H1 (cell line): ENCODE measurements around the gene ELMO1. TPM values are rescaled to one million over a fixed set of nuclear protein-coding genes. Genes with fewer than 3 reads are reported as not detected.

Experiments used
- CTCF ChIA-PET: fragments of 300-600 bp; sonication (Branson Sonifier 250); formaldehyde crosslinking; loops from one replicate; lab custom pipeline; 2021; ENCODE audit not compliant: partially characterized antibody; lab: Charles Lee
- POLR2A ChIA-PET: fragments of 300-600 bp; sonication (Branson Sonifier 250); formaldehyde crosslinking; loops from one replicate; lab custom pipeline; 2021; ENCODE audit warnings: inconsistent platforms; ENCODE audit not compliant: partially characterized antibody; lab: Charles Lee
- DNase-seq, 2 experiments: peaks; one replicate each; pipeline versions ENCODE4 v3.0.0 to v3.0.0-alpha.2; 2010 to 2022; ENCODE audit warnings: low spot score in 2 of 2, low read depth in 1 of 2, mixed read lengths in 1 of 2
- FAIRE-seq: peaks from 2 replicates; lab custom pipeline; 2011; peaks lifted over from hg19 to GRCh38; lab: Jason Lieb, UNC
- H2AFZ ChIP-seq: 2 replicates; pipeline ENCODE4 v1.8.1; 2012; ENCODE audit warnings: low read length, inconsistent platforms
- H2AK5ac ChIP-seq: 2 replicates; pipeline ENCODE4 v1.6.1; 2013; ENCODE audit warnings: low read depth, low read length
- H2BK120ac ChIP-seq: replicated peaks from 2 replicates; pipeline ENCODE3; 2013; ENCODE audit warnings: low read depth, low read length, inconsistent platforms
- H2BK12ac ChIP-seq: 2 replicates; pipeline ENCODE4 v1.6.1; 2013; ENCODE audit warnings: low read depth, low read length
- H2BK15ac ChIP-seq: 2 replicates; pipeline ENCODE4 v1.6.1; 2013; ENCODE audit warnings: low read length
- H2BK20ac ChIP-seq: 2 replicates; pipeline ENCODE4 v1.6.1; 2013; ENCODE audit warnings: low read length
- H2BK5ac ChIP-seq: 2 replicates; pipeline ENCODE4 v1.6.1; 2013; ENCODE audit warnings: low read depth, low read length
- H3K14ac ChIP-seq: 2 replicates; pipeline ENCODE4 v1.6.1; 2013; ENCODE audit warnings: inconsistent platforms; ENCODE audit not compliant: insufficient read length
- H3K18ac ChIP-seq: 2 replicates; pipeline ENCODE4 v1.6.1; 2013; ENCODE audit warnings: low read length; ENCODE audit errors: extremely low read depth
- H3K23ac ChIP-seq: 2 replicates; pipeline ENCODE4 v1.6.1; 2013; ENCODE audit warnings: inconsistent platforms; ENCODE audit not compliant: insufficient read length
- H3K23me2 ChIP-seq: 2 replicates; pipeline ENCODE4 v1.6.1; 2013; ENCODE audit warnings: low read depth, low read length
- H3K27ac ChIP-seq: 2 replicates; pipeline ENCODE4 v1.6.1; 2011; ENCODE audit warnings: low read depth, low read length, inconsistent platforms
- H3K27me3 ChIP-seq, 4 experiments: replicated peaks in 1 of 4; 1 replicate in 1 of 4; 2 replicates in 3 of 4; pipeline versions ENCODE4 v1.6.1 to v1.8.1; 2011 to 2013; ENCODE audit warnings: low read length in 3 of 4, mild to moderate bottlenecking in 3 of 4, inconsistent platforms in 2 of 4, mixed read lengths in 2 of 4, moderate library complexity in 1 of 4; ENCODE audit not compliant: control insufficient read depth in 3 of 4, insufficient read depth in 3 of 4; ENCODE audit errors: extremely low read depth in 1 of 4
- H3K36me3 ChIP-seq, 4 experiments: 2 replicates each; pipeline versions ENCODE4 v1.6.1 to v1.8.1; 2011 to 2013; ENCODE audit warnings: mild to moderate bottlenecking in 4 of 4, low read length in 3 of 4, moderate library complexity in 2 of 4, control low read depth in 1 of 4, inconsistent platforms in 1 of 4; ENCODE audit not compliant: insufficient read depth in 4 of 4, control insufficient read depth in 2 of 4
- H3K4ac ChIP-seq: replicated peaks from 2 replicates; pipeline ENCODE3; 2013; ENCODE audit warnings: low read length, low read depth, mixed read lengths, inconsistent platforms; ENCODE audit not compliant: insufficient read length
- H3K4me1 ChIP-seq, 4 experiments: replicated peaks in 1 of 4; 1 replicate in 1 of 4; 2 replicates in 3 of 4; pipeline versions ENCODE4 v1.6.1 to v1.8.1; 2011 to 2013; ENCODE audit warnings: low read length in 3 of 4, inconsistent platforms in 2 of 4, mixed read lengths in 1 of 4; ENCODE audit not compliant: insufficient read depth in 4 of 4, control insufficient read depth in 3 of 4
- H3K4me2 ChIP-seq, 2 experiments: 2 replicates each; pipeline versions ENCODE4 v1.6.1 to v1.8.1; 2011 to 2013; ENCODE audit warnings: low read depth in 2 of 2, low read length in 2 of 2, control low read depth in 1 of 2, inconsistent platforms in 1 of 2, mild to moderate bottlenecking in 1 of 2; ENCODE audit not compliant: insufficient read depth in 1 of 2
- H3K4me3 ChIP-seq, 4 experiments: fragments of 200-600, 300-600 bp in 1 of 4; sonication (generic), shearing (Covaris generic), sonication (Bioruptor Twin) in 1 of 4; 2 replicates each; pipeline versions ENCODE4 v1.5.1 to v1.8.1; 2011 to 2016; ENCODE audit warnings: low read length in 4 of 4, low read depth in 3 of 4, control low read depth in 2 of 4, inconsistent platforms in 2 of 4, mild to moderate bottlenecking in 2 of 4, mixed read lengths in 1 of 4, moderate library complexity in 1 of 4; ENCODE audit not compliant: insufficient read depth in 2 of 4; ENCODE audit errors: extremely low read depth in 1 of 4
- H3K56ac ChIP-seq: replicated peaks from 2 replicates; pipeline ENCODE3; 2013; ENCODE audit warnings: low read depth, mild to moderate bottlenecking, mixed read lengths, low read length, inconsistent platforms; ENCODE audit not compliant: insufficient read length
- H3K79me1 ChIP-seq: 2 replicates; pipeline ENCODE4 v1.6.1; 2013; ENCODE audit warnings: low read depth, low read length, control low read depth
- H3K79me2 ChIP-seq, 2 experiments: 2 replicates each; pipeline versions ENCODE4 v1.6.1 to v1.8.1; 2012 to 2013; ENCODE audit warnings: low read length in 2 of 2, mild to moderate bottlenecking in 2 of 2, inconsistent platforms in 1 of 2; ENCODE audit not compliant: insufficient read depth in 2 of 2, control insufficient read depth in 1 of 2
- H3K9ac ChIP-seq, 4 experiments: replicated peaks in 1 of 4; 1 replicate in 1 of 4; 2 replicates in 3 of 4; pipeline versions ENCODE4 v1.6.1 to v1.8.1; 2011 to 2013; ENCODE audit warnings: low read depth in 3 of 4, low read length in 3 of 4, control low read depth in 2 of 4, mild to moderate bottlenecking in 2 of 4, moderate library complexity in 2 of 4, inconsistent platforms in 1 of 4; ENCODE audit errors: extremely low read depth in 1 of 4
- H3K9me3 ChIP-seq, 2 experiments: 2 replicates each; pipeline versions ENCODE4 v1.6.1 to v1.8.1; 2012 to 2013; ENCODE audit warnings: mild to moderate bottlenecking in 2 of 2, moderate library complexity in 2 of 2, control low read depth in 1 of 2, inconsistent platforms in 1 of 2, low read depth in 1 of 2, low read length in 1 of 2, mixed read lengths in 1 of 2; ENCODE audit not compliant: insufficient read depth in 2 of 2
- H4K20me1 ChIP-seq, 2 experiments: replicated peaks in 1 of 2; 2 replicates each; pipeline versions ENCODE3 to v1.8.1; 2011 to 2013; ENCODE audit warnings: inconsistent platforms in 2 of 2, low read length in 2 of 2, mild to moderate bottlenecking in 1 of 2; ENCODE audit not compliant: insufficient read depth in 2 of 2, control insufficient read depth in 1 of 2
- H4K5ac ChIP-seq: 2 replicates; pipeline ENCODE4 v1.6.1; 2013; ENCODE audit warnings: low read length, low read depth, mixed read lengths, inconsistent platforms; ENCODE audit not compliant: insufficient read length
- H4K8ac ChIP-seq: 2 replicates; pipeline ENCODE4 v1.8.0; 2013; ENCODE audit warnings: mild to moderate bottlenecking, moderate library complexity, low read length, inconsistent platforms; ENCODE audit not compliant: insufficient read depth; ENCODE audit errors: extremely low read depth
- H4K91ac ChIP-seq: replicated peaks from 2 replicates; pipeline ENCODE3; 2013; ENCODE audit warnings: low read length, mixed read lengths, inconsistent platforms; ENCODE audit not compliant: insufficient read length
- ATF2 ChIP-seq: IDR thresholded peaks from 2 replicates; pipeline ENCODE4 v1.6.1; 2012; ENCODE audit warnings: low read length, inconsistent platforms
- CHD1 ChIP-seq: IDR thresholded peaks from 2 replicates; pipeline ENCODE4 v1.6.1; 2012; ENCODE audit warnings: low read depth, low read length, improper control_type of control experiment
- FOSL1 ChIP-seq: IDR thresholded peaks from 2 replicates; pipeline ENCODE4 v1.6.1; 2011; ENCODE audit warnings: mild to moderate bottlenecking, low read depth, low read length, moderate library complexity; ENCODE audit not compliant: insufficient read depth
- GTF2F1 ChIP-seq: IDR thresholded peaks from 2 replicates; pipeline ENCODE4 v1.6.1; 2012; ENCODE audit warnings: low read depth, low read length, improper control_type of control experiment, borderline replicate concordance
- HDAC2 ChIP-seq, 2 experiments: fragments of 300-600 bp in 1 of 2; sonication (generic) in 1 of 2; IDR thresholded peaks; 2 replicates each; pipeline ENCODE4 v1.6.1; 2011 to 2012; ENCODE audit warnings: low read depth in 2 of 2, low read length in 2 of 2, mild to moderate bottlenecking in 2 of 2, moderate library complexity in 2 of 2, borderline replicate concordance in 1 of 2, inconsistent platforms in 1 of 2
- JUN ChIP-seq: IDR thresholded peaks from 2 replicates; pipeline ENCODE4 v1.6.1; 2011; ENCODE audit warnings: low read depth, mild to moderate bottlenecking, improper control_type of control experiment, low read length
- KDM1A ChIP-seq: fragments of 200-600, 300-600 bp; sonication (generic); IDR thresholded peaks from 2 replicates; pipeline ENCODE4 v1.7.1; 2016; ENCODE audit warnings: mild to moderate bottlenecking, low read length, borderline replicate concordance
- MAFK ChIP-seq: IDR thresholded peaks from 2 replicates; pipeline ENCODE4 v1.6.1; 2012; ENCODE audit warnings: low read depth, mild to moderate bottlenecking, improper control_type of control experiment, low read length
- NANOG ChIP-seq: IDR thresholded peaks from 2 replicates; pipeline ENCODE4 v1.6.1; 2011; ENCODE audit warnings: low read length, low read depth, mild to moderate bottlenecking, inconsistent platforms; ENCODE audit not compliant: insufficient read depth, poor library complexity, severe bottlenecking
- POU5F1 ChIP-seq: IDR thresholded peaks from 2 replicates; pipeline ENCODE4 v1.6.1; 2011; ENCODE audit warnings: low read depth, mild to moderate bottlenecking, low read length, moderate library complexity
- SIRT6 ChIP-seq: IDR thresholded peaks from one replicate; pipeline ENCODE4 v1.7.1; 2012; ENCODE audit warnings: low read length, inconsistent platforms
- USF2 ChIP-seq: IDR thresholded peaks from 2 replicates; pipeline ENCODE4 v1.6.1; 2011; ENCODE audit warnings: low read length, improper control_type of control experiment
- WGBS, 2 experiments: shearing (Covaris generic) in 1 of 2; methylation state at CpG; one replicate each; pipeline versions ENCODE4 v1.1.6 to v1.1.7; 2013 to 2015; ENCODE audit warnings: low lambda C conversion rate in 2 of 2, mixed read lengths in 2 of 2, inconsistent platforms in 1 of 2, low coverage in 1 of 2, missing lambda C conversion rate in 1 of 2; ENCODE audit not compliant: insufficient replicate concordance in 2 of 2, insufficient coverage in 1 of 2, insufficient read length in 1 of 2; ENCODE audit errors: extremely low coverage in 1 of 2, missing lambda C conversion rate in 1 of 2; 5-methylcytosine and 5-hydroxymethylcytosine counted together
- polyA plus RNA-seq, 7 experiments: library from polyadenylated mRNA; depleted of rRNA in 3 of 7; stranded (reverse) in 5 of 7; unstranded in 2 of 7; fragments of >200 nt in 5 of 7; fragments of 200-250 nt in 2 of 7; gene quantifications; 1 replicate in 5 of 7; 2 replicates in 1 of 7; 4 replicates in 1 of 7; pipeline versions ENCODE4 v1.2.1 to v1.2.3, GENCODE V29; 2011 to 2013; ENCODE audit warnings: missing spikeins in 2 of 7, mixed read lengths in 2 of 7
- total RNA-seq: library from RNA; stranded (reverse); fragmentation: NEBNext Ultra II Directional; extraction: Animal tissue kit (Norgen Biotek cat#: 25700); gene quantifications from 2 replicates; pipeline ENCODE4 v1.2.1, GENCODE V29; 2021

The ELMO1 gene
- total and polyA plus RNA-seq, 2 of the 8 experiments (the other 6 are each of a cell fraction or from before 2014, with no cell fraction given): 18.4 to 21.0 TPM

- no peak overlapping the region for H3K23ac ChIP-seq
- no peak for DNase-seq
- H4K91ac ChIP-seq: no peak overlapping the region
- H3K36me3 ChIP-seq: no peaks in the 10 kb centered on the region
- no peak for FAIRE-seq
- H4K5ac ChIP-seq: no peak overlapping the region
- H3K4me3 ChIP-seq: no peak overlapping the region
- no peak overlapping the region for H2BK12ac ChIP-seq
- H2AK5ac ChIP-seq: no peak overlapping the region
- H3K27ac ChIP-seq: no peak overlapping the region
- no peak overlapping the region for H2BK20ac ChIP-seq
- H3K4me1 ChIP-seq: no peaks in the 10 kb centered on the region
- no peaks in the 10 kb centered on the region for H3K79me2 ChIP-seq
- no peak overlapping the region for H4K8ac ChIP-seq
- H3K9ac ChIP-seq: no peak overlapping the region
- ChIA-PET POLR2A (no interaction called here), CTCF (no interaction called here)
- H2BK5ac ChIP-seq: no peak overlapping the region
- H3K4ac ChIP-seq: no peak overlapping the region
- no peak overlapping the region for H3K14ac ChIP-seq
- no peaks in the 10 kb centered on the region for H3K23me2 ChIP-seq
- no peaks in the 10 kb centered on the region for H3K27me3 ChIP-seq
- no peak overlapping the region for H3K18ac ChIP-seq
- 93% methylated on average over 4 of the region's 4 CpGs; no CpG with 5 or more reads in 1 of the 2 experiments for WGBS, 2 experiments
- H4K20me1 ChIP-seq: no peaks in the 10 kb centered on the region
- H2AFZ ChIP-seq: no peak overlapping the region
- H3K4me2 ChIP-seq: no peak overlapping the region
- H3K79me1 ChIP-seq: no peaks in the 10 kb centered on the region
- H2BK120ac ChIP-seq: no peak overlapping the region
- H3K56ac ChIP-seq: no peak overlapping the region
- no peak overlapping the region for H2BK15ac ChIP-seq
- H3K9me3 ChIP-seq: no peaks in the 10 kb centered on the region; a peak in 2 of 4 replicates
- no peak for TF ChIP-seq SIRT6
- TF ChIP-seq MAFK: no peak
- TF ChIP-seq CHD1: no peak
- TF ChIP-seq POU5F1: no peak
- no peak for TF ChIP-seq NANOG
- TF ChIP-seq ATF2: no peak
- TF ChIP-seq KDM1A: no peak
- no peak for TF ChIP-seq USF2
- no peak for TF ChIP-seq JUN
- TF ChIP-seq HDAC2 (IDR thresholded peaks at IDR 0.05; ENCODE audit: borderline replicate concordance in 1 of 2, low read depth in 2 of 2, low read length in 2 of 2): no peak
- no peak for TF ChIP-seq FOSL1
- TF ChIP-seq GTF2F1: no peak
These were observed 600.7 kb downstream of the ELMO1 start for GRCh38 chr7:36847946-36848345.
